Upper lobe of right lung (tissue), 1 donor: ENCODE results near the gene NUCKS1. TPM values are rescaled to one million over a fixed set of nuclear protein-coding genes. Genes with fewer than 3 reads are reported as not detected.

ENCODE experiments used
- ATAC-seq: fragments of 200-7000 bp; cut with Tn5 transposase; one replicate; pipeline ENCODE4 v1.9.1; 2020; ENCODE audit warnings: mild to moderate bottlenecking, moderate library complexity
- DNase-seq: peaks from one replicate; pipeline ENCODE4 v3.0.0-alpha.2; 2020
- H3K27ac ChIP-seq: fragments of 200-600 bp; one replicate; pipeline ENCODE4 v1.8.0; 2022
- H3K27me3 ChIP-seq: fragments of 200-600 bp; one replicate; pipeline ENCODE4 v1.8.0; 2022; ENCODE audit warnings: mild to moderate bottlenecking
- H3K36me3 ChIP-seq: fragments of 200-600 bp; one replicate; pipeline ENCODE4 v1.8.0; 2022
- H3K4me1 ChIP-seq: fragments of 200-600 bp; one replicate; pipeline ENCODE4 v1.8.0; 2022
- H3K4me3 ChIP-seq: fragments of 200-600 bp; one replicate; pipeline ENCODE4 v1.8.0; 2022; ENCODE audit warnings: mild to moderate bottlenecking
- H3K9me3 ChIP-seq: fragments of 200-600 bp; one replicate; pipeline ENCODE4 v1.8.0; 2022
- CTCF ChIP-seq: fragments of 200-600 bp; IDR thresholded peaks from one replicate; pipeline ENCODE4 v1.8.0; 2022; ENCODE audit warnings: antibody characterized with exemption
- intact Hi-C: fragments of 100-400 bp; cut with DNase I; formaldehyde crosslinking; loops from one replicate; pipeline ENCODE4 v1.11.0; 2022
- total RNA-seq: library from RNA; stranded (reverse); fragmentation: NEBNext Ultra II Directional; extraction: Animal tissue kit (Norgen Biotek cat#: 25700); gene quantifications from one replicate; pipeline ENCODE4 v1.2.1, GENCODE V29; 2021
- donor health status: DM: no; HTN: yes; CAD: no; lungs with severe emphysema.

Gene NUCKS1
- total RNA-seq, 1 donor from 2014 or later = 117 TPM

DNA sequence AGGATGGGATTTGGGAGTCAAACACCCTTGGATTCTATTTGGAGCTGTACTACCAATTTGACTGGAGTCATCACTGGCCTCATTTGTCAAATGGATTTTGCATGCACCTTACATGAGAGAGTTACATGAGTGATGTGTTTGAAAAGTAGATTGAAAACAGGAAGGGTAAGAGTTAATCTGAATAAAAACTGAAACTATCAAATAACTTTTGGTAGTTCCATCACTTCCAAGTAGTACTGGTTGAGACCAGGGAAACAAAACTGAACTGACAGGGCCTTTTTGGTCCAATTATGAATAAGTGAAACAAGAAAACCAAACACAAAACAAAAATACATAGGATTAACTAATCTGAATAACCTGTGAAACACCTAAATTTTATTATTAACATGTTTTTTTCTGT, 30.2 kb downstream of the NUCKS1 start:
- no peaks in the 10 kb centered on the region for H3K4me1 ChIP-seq
- H3K27me3 ChIP-seq = no peaks in the 10 kb centered on the region
- DNase-seq (no peak), ATAC-seq (no peak)
- no peak overlapping the region for H3K27ac ChIP-seq
- TF ChIP-seq CTCF = no peak
- no peaks in the 10 kb centered on the region for H3K9me3 ChIP-seq
- no peak overlapping the region for H3K4me3 ChIP-seq
- intact Hi-C loops = loop anchor here (10.0 kb wide), 2 partner anchors 55 to 125 kb away; no protein-coding TSS in a partner anchor
- H3K36me3 ChIP-seq = peaks cover 87% of the 10 kb centered on the region

- no peak overlapping the region for H3K4me3 ChIP-seq
- no peak overlapping the region for H3K27ac ChIP-seq
- no peaks in the 10 kb centered on the region for H3K4me1 ChIP-seq
- H3K27me3 ChIP-seq = no peaks in the 10 kb centered on the region
- DNase-seq (no peak), ATAC-seq (no peak)
- H3K9me3 ChIP-seq = no peaks in the 10 kb centered on the region
- H3K36me3 ChIP-seq = peaks cover 84% of the 10 kb centered on the region
- intact Hi-C loops = loop anchor here (10.0 kb wide), 2 partner anchors 54 to 124 kb away; no protein-coding TSS in a partner anchor
- no peak for TF ChIP-seq CTCF
Observed at GRCh38 chr1:205719015-205719414, 31.0 kb downstream of the NUCKS1 start.

DNA sequence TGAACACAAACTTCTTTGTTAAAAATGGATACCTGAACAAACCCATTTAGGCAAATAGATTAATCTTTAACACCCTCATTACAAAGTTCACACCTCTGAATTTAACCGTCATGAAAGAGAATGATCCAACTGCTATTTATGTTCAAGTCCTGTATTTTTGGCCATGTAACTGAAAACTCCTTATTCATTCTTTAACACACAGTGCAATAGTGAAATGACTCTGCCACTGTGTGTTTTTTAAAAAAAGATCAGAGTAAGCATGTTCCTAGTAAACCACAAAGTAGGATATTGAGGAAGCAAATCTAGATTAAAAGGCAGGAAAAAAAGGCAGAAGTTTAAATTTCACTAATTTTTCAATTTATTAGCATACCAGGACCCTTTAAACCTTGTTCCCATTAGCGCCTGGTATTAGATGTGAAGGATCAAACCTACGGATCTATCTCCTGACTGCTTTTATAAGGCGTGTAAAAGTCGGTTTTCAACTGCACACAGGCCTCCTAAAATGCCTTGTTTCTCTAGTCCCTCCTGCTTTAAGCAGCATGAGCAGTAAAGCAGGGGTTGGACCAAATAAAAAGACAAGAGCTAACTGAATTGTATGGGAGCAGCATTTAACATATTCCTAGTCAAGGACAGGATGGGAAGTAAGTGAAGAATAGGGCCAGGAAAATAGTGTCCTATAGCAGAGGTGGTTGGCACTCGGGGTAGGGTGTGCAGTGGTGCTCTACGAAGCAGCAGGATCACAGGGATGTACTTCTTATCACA, 33.4 kb downstream of the NUCKS1 start:
- no peaks in the 10 kb centered on the region for H3K4me1 ChIP-seq
- H3K4me3 ChIP-seq = no peak overlapping the region
- DNase-seq = no peak
- H3K27ac ChIP-seq = no peak overlapping the region
- intact Hi-C loops = loop anchor here (10.0 kb wide), 2 partner anchors 52 to 122 kb away; no protein-coding TSS in a partner anchor
- H3K9me3 ChIP-seq = no peaks in the 10 kb centered on the region
- peaks cover 62% of the 10 kb centered on the region for H3K36me3 ChIP-seq
- H3K27me3 ChIP-seq = no peaks in the 10 kb centered on the region
- ATAC-seq = no peak
- TF ChIP-seq CTCF = no peak

DNA sequence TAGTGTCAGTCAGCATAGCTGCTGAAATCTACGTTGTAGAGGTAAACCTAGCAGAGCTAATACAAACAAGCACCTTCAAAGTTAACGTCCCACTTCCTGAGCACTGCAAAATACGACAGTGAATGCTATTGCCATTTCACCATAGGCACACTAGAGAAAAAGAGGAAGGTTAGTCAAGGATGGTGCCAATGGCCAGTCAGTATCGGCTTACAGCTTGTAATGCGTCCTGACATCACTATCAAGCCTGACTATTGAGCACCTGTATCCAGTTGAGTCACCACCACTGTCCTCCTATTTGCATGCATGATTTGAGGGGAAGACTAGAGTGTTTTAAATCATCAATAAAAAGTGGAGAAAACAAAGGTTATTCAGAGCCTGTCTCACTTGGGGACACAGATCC, 34.4 kb downstream of the NUCKS1 start:
- no peaks in the 10 kb centered on the region for H3K4me1 ChIP-seq
- no peaks in the 10 kb centered on the region for H3K9me3 ChIP-seq
- no peak overlapping the region for H3K27ac ChIP-seq
- DNase-seq (no peak), ATAC-seq (peak; percentile 72)
- H3K27me3 ChIP-seq = no peaks in the 10 kb centered on the region
- intact Hi-C loops = loop anchor here (10.0 kb wide), 2 partner anchors 51 to 121 kb away; no protein-coding TSS in a partner anchor
- no peak for TF ChIP-seq CTCF
- no peak overlapping the region for H3K4me3 ChIP-seq
- peaks cover 53% of the 10 kb centered on the region for H3K36me3 ChIP-seq

DNA sequence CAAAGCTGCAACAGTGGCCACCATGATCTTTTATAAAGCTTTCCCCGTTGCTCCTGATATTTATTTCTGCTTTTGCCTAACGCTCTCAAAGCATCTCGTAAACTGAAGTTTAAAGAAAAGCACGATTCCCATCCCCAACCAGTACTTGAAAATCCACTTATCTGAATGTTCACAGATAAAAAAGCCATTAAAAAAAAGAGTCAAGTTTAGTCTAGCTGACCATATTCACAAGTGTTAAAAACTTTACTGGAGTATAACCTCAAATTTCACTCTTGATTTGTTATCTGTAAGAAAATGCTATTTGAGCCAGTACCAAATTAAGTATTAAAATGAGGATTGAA, 35.1 kb downstream of the NUCKS1 start:
- intact Hi-C loops = loop anchor here (10.0 kb wide), 2 partner anchors 50 to 120 kb away; no protein-coding TSS in a partner anchor
- DNase-seq (no peak), ATAC-seq (no peak)
- Histone ChIP-seq H3K9me3 (no peaks in the 10 kb centered on the region), H3K4me1 (no peaks in the 10 kb centered on the region), H3K4me3 (no peak overlapping the region), H3K27ac (no peak overlapping the region), H3K36me3 (peaks cover 45% of the 10 kb centered on the region), H3K27me3 (no peaks in the 10 kb centered on the region)
- TF ChIP-seq CTCF = no peak
